NCI-H446 treated with DMSO at 0.1 percent for 48 hours (cell line): ENCODE results near the gene PVALEF.
"Not testable (repeated sequence)": the region's sequence is repeated elsewhere in the genome, so short reads cannot be mapped to it uniquely, and the experiment has no call there.

Experiments used
- DNase-seq: peaks from one replicate; lab custom pipeline; 2025; lab: John Stamatoyannopoulos, UW

Gene PVALEF

GRCh38 chr17:81144423-81144781 lies 20.9 kb upstream of the PVALEF start:
- DNase-seq: no peak

DNA sequence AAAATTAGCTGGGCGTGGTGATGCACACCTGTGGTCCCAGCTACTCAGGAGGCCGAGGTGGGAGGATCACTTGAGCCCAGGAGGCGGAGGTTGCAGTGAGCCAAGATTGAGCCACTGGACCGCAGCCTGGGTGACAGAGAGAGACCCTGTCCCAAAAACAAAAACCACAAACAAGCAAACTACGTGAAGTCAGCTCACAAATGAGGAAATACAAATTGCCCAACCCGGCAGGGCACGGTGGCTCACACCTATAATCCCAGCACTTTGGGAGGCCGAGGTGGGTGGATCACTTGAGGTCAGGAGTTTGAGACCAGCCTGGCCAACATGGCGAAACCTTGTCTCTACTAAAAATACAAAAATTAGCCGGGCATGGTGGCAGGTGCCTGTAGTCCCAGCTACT lies 19.1 kb upstream of the PVALEF start:
- not testable (repeated sequence) for DNase-seq

DNA sequence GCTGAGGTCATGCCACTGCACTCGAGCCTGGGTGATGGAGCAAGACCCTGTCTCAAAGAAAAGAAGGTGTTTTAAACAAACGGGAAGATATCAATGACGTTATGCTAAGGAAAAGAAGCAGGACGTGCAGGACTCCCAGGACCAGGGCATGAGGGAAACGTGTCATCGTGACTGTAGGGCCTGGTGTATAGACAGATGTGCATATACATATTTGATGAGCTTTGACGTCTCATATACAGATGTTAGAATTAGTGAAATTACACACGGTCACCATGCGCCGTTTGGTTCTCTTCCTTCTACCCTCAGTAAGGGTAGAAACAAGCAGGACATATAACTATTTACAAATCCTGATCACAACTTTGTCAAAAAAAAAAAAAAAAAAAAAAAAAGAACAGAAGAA lies 17.6 kb upstream of the PVALEF start:
- DNase-seq: no peak

- no peak for DNase-seq
Measured at GRCh38 chr17:81148571-81148970, 16.7 kb upstream of the PVALEF start.

GRCh38 chr17:81148986-81149533 lies 16.2 kb upstream of the PVALEF start:
- DNase-seq: no peak

GRCh38 chr17:81150377-81151077 lies 14.8 kb upstream of the PVALEF start:
- DNase-seq: no peak

- no peak for DNase-seq
Measured at GRCh38 chr17:81151278-81151677, 14.0 kb upstream of the PVALEF start.

- DNase-seq: no peak
Measured at GRCh38 chr17:81152288-81152828, 12.9 kb upstream of the PVALEF start.

GRCh38 chr17:81153340-81153803 lies 11.9 kb upstream of the PVALEF start:
- DNase-seq: no peak

DNA sequence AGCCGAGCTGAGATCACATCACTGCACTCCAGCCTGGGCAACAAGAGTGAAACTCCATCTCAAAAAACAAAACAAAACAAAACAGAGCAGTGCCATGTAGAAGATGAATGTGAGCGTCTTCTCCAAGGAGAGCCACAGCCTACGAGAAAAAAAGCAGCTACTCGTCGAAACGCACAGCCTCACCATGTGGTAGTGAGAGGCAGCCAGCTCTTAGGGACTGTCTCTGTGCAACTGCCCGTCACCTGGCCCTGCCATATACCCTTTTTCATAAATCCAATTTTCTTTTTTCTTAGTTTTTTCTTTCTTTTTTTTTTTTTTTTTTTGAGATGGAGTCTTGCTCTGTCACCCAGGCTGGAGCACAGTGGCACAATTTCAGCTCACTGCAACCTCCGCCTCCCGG lies 11.3 kb upstream of the PVALEF start:
- not testable (repeated sequence) for DNase-seq

GRCh38 chr17:81154961-81155360 lies 10.3 kb upstream of the PVALEF start:
- DNase-seq: no peak

DNA sequence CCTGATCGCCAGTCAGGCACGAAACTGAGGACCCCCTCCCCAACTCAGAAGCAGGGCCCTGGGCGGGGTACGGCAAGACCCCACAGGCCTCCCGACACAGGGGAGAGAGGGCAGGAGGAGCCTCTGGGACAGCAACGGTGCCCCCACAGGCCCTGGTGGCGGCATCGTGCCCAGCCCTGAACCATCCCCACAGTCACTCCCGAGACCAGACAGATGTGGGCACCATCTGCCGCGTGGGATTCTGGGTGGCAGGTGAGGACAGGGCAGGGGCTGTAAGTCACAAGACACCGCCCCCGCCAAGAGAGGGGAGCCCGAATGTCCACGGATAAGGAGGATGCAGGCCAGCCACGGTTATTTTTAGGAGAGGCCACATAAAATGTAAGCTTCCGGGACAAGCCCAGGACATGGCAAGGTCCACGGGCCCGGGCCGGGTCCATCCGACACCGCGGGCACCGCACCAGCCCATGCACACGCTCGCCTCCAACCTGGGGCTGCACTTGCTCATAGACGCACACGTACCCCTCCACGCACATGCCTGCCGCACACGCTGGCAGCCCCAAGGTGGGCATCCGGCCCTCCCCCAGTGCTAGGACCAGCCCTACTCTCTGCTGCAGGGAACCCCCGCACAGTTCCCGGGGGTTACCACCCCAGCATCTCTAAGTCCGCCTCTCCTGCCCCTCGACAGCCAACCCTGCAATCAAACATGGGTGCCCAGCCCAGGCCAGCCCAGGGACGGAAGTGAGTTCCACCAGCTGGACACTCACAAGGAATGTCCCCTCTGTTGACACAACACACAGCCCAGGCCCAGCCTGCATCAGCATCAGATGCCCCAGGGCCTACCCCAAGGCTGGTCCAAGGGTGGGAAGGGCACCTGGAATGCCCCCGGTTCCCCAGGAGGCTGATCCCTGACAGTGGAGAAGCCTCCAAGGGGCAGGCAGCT lies 8.2 kb upstream of the PVALEF start:
- no peak for DNase-seq

- DNase-seq: no peak
Measured at GRCh38 chr17:81157848-81158687, 7.2 kb upstream of the PVALEF start.

GRCh38 chr17:81158688-81159590 lies 6.4 kb upstream of the PVALEF start:
- no peak for DNase-seq

DNA sequence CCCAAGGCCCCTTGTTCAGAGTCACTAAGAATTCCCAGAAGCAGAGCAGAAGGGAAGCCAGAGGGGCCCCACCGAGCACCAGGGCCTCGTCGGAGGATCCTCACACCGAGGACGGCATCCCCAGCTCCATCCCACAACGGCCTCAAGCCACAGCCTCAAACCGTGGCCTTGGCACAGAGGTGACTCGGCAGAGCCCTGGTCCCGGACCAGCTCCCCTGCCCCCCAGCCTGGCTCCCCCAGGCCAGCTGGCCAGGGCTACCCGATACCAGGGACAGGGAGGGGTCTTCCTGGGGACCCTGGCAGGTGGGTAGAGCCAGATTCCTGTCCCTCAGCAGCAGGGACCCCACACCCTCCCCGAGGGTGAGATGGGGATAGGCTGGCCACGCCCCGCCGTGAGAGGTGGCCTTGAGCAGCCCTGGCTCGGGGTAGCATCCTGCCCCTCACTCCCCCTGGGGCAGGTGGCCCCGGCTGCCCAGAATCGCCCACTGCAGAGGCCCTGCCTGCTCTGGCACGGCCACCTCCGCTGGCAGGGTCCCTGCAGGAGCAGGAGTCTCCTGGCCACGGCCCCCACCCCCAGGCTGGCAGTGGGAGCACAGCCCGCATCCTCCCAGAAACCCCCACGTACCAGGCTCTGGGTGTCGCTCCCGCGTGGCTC lies 5.6 kb upstream of the PVALEF start:
- no peak for DNase-seq

DNA sequence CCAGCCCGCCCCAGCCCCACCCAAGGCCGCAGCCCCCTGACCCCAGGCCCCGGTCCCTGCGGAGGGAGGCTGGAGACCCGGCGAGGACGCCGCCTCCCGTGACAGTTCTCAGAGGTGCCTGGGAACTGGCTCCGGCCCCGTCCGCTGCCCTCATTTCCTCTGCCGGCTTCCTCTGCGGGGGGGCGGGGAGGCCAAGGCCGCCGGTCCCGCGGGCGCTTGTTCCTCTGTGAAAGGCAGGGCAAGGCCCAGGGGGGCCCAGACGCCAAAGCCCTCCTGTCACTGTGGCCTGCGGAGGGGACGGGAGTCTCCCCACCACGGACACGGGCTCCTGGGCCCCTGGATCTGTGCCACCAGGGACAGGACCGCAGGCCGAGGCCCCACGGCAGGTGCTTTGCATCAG lies 5.0 kb upstream of the PVALEF start:
- no peak for DNase-seq

DNA sequence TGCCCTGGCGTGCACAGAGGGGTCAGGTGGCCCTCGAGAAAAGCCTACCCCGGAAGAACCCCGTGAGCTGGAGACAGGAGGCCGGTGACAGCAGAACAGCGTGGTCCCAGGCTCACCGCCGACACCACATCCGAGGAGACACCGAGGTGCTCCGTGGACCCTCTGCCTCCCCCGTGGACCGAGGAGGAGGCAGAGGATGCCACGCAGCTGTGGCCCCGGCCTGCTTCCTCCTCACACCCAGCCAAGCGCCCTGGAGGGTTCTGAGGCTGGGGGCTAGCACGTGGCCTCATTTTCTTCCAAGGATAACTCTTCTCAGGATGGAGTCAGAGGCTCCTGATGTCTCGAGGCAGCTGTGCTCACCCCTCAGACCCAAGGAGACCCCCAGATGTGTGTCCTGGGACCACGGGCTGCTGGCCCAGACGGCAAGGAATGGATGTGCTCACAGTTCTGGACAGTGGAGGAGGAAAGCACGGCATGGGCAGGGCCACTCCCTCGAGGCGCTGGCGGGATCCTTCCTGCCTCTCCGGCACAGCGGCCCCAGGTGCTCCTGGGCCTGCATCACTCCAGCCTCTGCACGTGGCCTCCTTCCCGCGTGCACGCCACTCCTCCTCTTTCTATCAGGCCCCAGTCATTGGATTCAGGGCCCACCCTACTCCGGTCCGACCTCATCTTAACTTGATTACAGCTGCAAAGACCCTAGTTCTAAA lies 4.4 kb upstream of the PVALEF start:
- no peak for DNase-seq

DNA sequence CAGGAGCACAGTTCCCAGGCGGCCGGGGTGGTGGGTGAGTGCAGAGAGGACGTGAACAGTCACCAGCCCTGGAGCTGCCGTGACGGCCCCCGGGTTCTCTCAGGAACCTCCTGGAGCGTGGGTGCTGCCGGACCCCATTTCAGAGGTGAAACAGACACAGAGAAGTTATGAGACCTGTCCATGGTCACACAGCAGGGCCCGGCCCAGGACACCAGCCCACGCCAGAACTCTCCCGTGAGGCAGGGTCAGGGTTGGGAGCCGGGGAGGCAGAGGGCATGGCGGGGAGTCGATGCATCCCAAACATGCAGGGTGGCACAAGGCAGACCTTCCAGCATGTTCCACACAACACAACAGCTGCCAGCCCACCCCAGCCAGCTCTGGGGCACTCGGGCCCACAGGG lies 3.8 kb upstream of the PVALEF start:
- DNase-seq: no peak

- DNase-seq: no peak
Measured at GRCh38 chr17:81161972-81162371, 3.3 kb upstream of the PVALEF start.

- DNase-seq: no peak
Measured at GRCh38 chr17:81162491-81162890, 2.8 kb upstream of the PVALEF start.
